ENCODE data around the gene RERE. TPM values are rescaled to one million over a fixed set of nuclear protein-coding genes. Genes with fewer than 3 reads are reported as not detected.
A peak's percentile ranks its signal among the peaks of the same experiment; 100 is the strongest.

The RERE gene
- total RNA-seq, 1 donor from 2014 or later, result 124 TPM

DNA sequence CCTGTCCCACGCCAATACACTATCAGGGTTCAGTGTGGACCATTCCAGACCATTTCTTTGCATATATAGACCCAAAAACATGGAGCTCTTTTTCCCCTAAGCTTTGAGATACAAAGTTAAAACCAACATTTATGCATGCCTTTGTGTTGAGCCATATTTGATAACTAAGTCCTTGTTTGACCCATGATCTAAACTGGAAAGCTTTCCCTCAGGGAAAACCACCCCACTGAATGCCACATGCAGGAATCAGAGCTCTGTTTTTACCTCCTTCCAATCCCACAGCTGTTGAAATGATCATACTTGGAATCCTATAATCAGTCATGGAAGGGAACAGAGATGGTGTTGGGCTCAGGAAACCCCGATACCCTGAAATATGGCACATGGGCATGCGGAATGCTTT lies 514.3 kb downstream of the RERE start:
- no peaks in the 10 kb centered on the region for H3K9me3 ChIP-seq (ENCODE audit: insufficient read depth, low read depth, low read length)
- no peaks in the 10 kb centered on the region for H3K27me3 ChIP-seq (ENCODE audit: insufficient read depth, low read length)
- H2AFZ ChIP-seq (ENCODE audit: low read depth, low read length), result no peak overlapping the region
- Mint-ChIP-seq H3K27ac (ENCODE audit: unreplicated experiment) (peak overlapping the region; percentile 21), H3K4me3 (ENCODE audit: unreplicated experiment) (no peak overlapping the region), H3K9me3 (ENCODE audit: unreplicated experiment) (no peaks in the 10 kb centered on the region), H3K4me1 (ENCODE audit: low read depth, unreplicated experiment) (peaks cover 11% of the 10 kb centered on the region), H3K27me3 (ENCODE audit: low read depth, unreplicated experiment) (peaks cover 2% of the 10 kb centered on the region), H3K36me3 (ENCODE audit: low read depth, unreplicated experiment) (no peaks in the 10 kb centered on the region)
- no peak for FAIRE-seq
- no peak overlapping the region for H3K9ac ChIP-seq (ENCODE audit: low read length)
- H3K4me3 ChIP-seq (ENCODE audit: insufficient read depth, low read depth, low read length), result no peak overlapping the region
- no peaks in the 10 kb centered on the region for H3K36me3 ChIP-seq (ENCODE audit: insufficient read depth, low read length)
- H4K20me1 ChIP-seq (ENCODE audit: insufficient read depth, low read length), result no peaks in the 10 kb centered on the region
- H3K79me2 ChIP-seq (ENCODE audit: insufficient read depth, low read length), result no peaks in the 10 kb centered on the region
- DNase-seq (ENCODE audit: low read depth), result peak; percentile 87
- peak overlapping the region; percentile 81 for H3K4me2 ChIP-seq (ENCODE audit: low read length)
- H3K27ac ChIP-seq (ENCODE audit: low read depth, low read length), result peak overlapping the region; percentile 25
- H3K4me1 ChIP-seq (ENCODE audit: insufficient read depth, low read length), result peaks cover 17% of the 10 kb centered on the region
- TF ChIP-seq EZH2 (IDR thresholded peaks at IDR 0.05; ENCODE audit: insufficient read depth, low read length), result no peak
- TF ChIP-seq, protein P1, sequence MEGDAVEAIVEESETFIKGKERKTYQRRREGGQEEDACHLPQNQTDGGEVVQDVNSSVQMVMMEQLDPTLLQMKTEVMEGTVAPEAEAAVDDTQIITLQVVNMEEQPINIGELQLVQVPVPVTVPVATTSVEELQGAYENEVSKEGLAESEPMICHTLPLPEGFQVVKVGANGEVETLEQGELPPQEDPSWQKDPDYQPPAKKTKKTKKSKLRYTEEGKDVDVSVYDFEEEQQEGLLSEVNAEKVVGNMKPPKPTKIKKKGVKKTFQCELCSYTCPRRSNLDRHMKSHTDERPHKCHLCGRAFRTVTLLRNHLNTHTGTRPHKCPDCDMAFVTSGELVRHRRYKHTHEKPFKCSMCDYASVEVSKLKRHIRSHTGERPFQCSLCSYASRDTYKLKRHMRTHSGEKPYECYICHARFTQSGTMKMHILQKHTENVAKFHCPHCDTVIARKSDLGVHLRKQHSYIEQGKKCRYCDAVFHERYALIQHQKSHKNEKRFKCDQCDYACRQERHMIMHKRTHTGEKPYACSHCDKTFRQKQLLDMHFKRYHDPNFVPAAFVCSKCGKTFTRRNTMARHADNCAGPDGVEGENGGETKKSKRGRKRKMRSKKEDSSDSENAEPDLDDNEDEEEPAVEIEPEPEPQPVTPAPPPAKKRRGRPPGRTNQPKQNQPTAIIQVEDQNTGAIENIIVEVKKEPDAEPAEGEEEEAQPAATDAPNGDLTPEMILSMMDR (IDR thresholded peaks at IDR 0.05; ENCODE audit: insufficient read depth, low read depth, low read length), result no peak

Small RNA genes within 50 kb of the gene (microRNA-seq; reads per million reads assigned to microRNA genes)
- gene MIR6728, result not detected

Other genes with a start within 250 kb of the RERE start
- 1,663 and 1,692 TPM in 2 replicates for gene ENO1, start 61.0 kb upstream of the RERE start, total RNA-seq
- not detected in 2 replicates for gene CA6, start 128.2 kb upstream of the RERE start, total RNA-seq
- not detected in 2 replicates for gene SLC2A7, start 208.8 kb upstream of the RERE start, total RNA-seq